H1 (cell line): ENCODE results near the gene MED10.

ENCODE experiments used
- ASH2L ChIP-seq: fragments of 200-600, 300-600 bp; sonication (generic); IDR thresholded peaks from one replicate; pipeline ENCODE4 v1.7.1; 2017; ENCODE audit warnings: low read length
- BRCA1 ChIP-seq: IDR thresholded peaks from 2 replicates; pipeline ENCODE4 v1.6.1; 2012; ENCODE audit warnings: low read depth, low read length, improper control_type of control experiment
- E2F6 ChIP-seq: IDR thresholded peaks from 2 replicates; pipeline ENCODE4 v1.6.1; 2012; ENCODE audit warnings: inconsistent platforms
- POLR2A ChIP-seq, 2 experiments: IDR thresholded peaks; 1 replicate in 1 of 2; 2 replicates in 1 of 2; pipeline ENCODE4 v1.6.1; 2011; ENCODE audit warnings: low read depth in 2 of 2, low read length in 2 of 2, mild to moderate bottlenecking in 2 of 2; ENCODE audit errors: control extremely low read depth in 1 of 2
- POLR2AphosphoS5 ChIP-seq: IDR thresholded peaks from 2 replicates; pipeline ENCODE4 v1.6.1; 2011; ENCODE audit warnings: low read depth, low read length
- SRF ChIP-seq: IDR thresholded peaks from 2 replicates; pipeline ENCODE4 v1.6.1; 2011; ENCODE audit warnings: mild to moderate bottlenecking, low read depth, low read length, moderate library complexity
- SUZ12 ChIP-seq: fragments of 200-600 bp; sonication (generic); IDR thresholded peaks from 2 replicates; pipeline ENCODE4 v1.6.1; 2012; ENCODE audit warnings: mild to moderate bottlenecking, inconsistent platforms, low read length, moderate library complexity, mixed read lengths
- YY1 ChIP-seq: IDR thresholded peaks from 2 replicates; pipeline ENCODE4 v1.6.1; 2011; ENCODE audit warnings: low read depth, mild to moderate bottlenecking, low read length
- TF ChIP-seq, protein P1 (sequence below), 3 experiments: IDR thresholded peaks; 1 replicate in 2 of 3; 2 replicates in 1 of 3; pipeline versions ENCODE4 v1.5.1 to v1.6.1; 2011; ENCODE audit warnings: low read length in 3 of 3, mild to moderate bottlenecking in 3 of 3, inconsistent platforms in 2 of 3, low read depth in 1 of 3, moderate library complexity in 1 of 3; ENCODE audit not compliant: insufficient read depth in 1 of 3; ENCODE audit errors: control extremely low read depth in 1 of 3

- TF ChIP-seq YY1 (no peak), E2F6 (no peak), BRCA1 (no peak), SUZ12 (no peak), ASH2L (no peak), POLR2AphosphoS5 (no peak), SRF (no peak), POLR2A (IDR thresholded peaks at IDR 0.05; ENCODE audit: control extremely low read depth in 1 of 2, low read depth in 2 of 2, low read length in 2 of 2) (no peak)
- TF ChIP-seq, protein P1, sequence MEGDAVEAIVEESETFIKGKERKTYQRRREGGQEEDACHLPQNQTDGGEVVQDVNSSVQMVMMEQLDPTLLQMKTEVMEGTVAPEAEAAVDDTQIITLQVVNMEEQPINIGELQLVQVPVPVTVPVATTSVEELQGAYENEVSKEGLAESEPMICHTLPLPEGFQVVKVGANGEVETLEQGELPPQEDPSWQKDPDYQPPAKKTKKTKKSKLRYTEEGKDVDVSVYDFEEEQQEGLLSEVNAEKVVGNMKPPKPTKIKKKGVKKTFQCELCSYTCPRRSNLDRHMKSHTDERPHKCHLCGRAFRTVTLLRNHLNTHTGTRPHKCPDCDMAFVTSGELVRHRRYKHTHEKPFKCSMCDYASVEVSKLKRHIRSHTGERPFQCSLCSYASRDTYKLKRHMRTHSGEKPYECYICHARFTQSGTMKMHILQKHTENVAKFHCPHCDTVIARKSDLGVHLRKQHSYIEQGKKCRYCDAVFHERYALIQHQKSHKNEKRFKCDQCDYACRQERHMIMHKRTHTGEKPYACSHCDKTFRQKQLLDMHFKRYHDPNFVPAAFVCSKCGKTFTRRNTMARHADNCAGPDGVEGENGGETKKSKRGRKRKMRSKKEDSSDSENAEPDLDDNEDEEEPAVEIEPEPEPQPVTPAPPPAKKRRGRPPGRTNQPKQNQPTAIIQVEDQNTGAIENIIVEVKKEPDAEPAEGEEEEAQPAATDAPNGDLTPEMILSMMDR (IDR thresholded peaks at IDR 0.05; ENCODE audit: control extremely low read depth in 1 of 3, insufficient read depth in 1 of 3, low read depth in 1 of 3, low read length in 3 of 3), result no peak
Observed at GRCh38 chr5:6379246-6379645, 899 bp upstream of the MED10 start.
